ENCODE measurements around the gene UIMC1. TPM values are rescaled to one million over a fixed set of nuclear protein-coding genes. Genes with fewer than 3 reads are reported as not detected.

Gene UIMC1
- total and polyA plus RNA-seq, 2 of the 4 experiments (the other 2 are of a cell fraction) = 19.5 to 27.6 TPM

DNA sequence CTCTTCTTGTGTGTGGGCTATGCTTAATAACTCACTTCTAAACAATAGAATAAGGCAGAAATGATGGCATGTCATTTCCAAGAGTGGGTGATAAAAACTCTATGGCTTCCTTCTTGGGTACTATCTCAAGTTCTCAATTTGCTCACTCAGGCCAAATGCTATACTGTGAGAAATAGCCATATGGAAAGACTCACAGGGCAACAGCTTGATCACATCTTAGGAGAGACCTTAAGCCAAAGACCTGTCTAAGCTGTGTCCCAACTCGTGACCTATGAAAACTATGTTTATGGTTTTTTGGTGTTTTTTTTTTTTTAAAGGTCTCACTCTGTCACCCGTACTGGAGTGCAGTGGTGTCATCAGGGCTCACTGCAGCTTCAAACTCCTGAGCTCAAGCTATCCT lies 2.1 kb upstream of the UIMC1 start:
- H3K4me2 ChIP-seq (ENCODE audit: low read depth, low read length) = no peak overlapping the region; the same call in 1 of the 2 replicates
- no CpG with 5 or more reads among the region's 2 CpGs for WGBS, 2 experiments (ENCODE audit: extremely low coverage in 2 of 2, insufficient read length in 1 of 2)
- H2BK20ac ChIP-seq (ENCODE audit: low read depth, low read length) = no peak overlapping the region
- no peak overlapping the region for H2BK120ac ChIP-seq (ENCODE audit: low read depth, low read length)
- no peaks in the 10 kb centered on the region for H3K27me3 ChIP-seq (ENCODE audit: control insufficient read depth, insufficient read depth, low read length)
- no peak overlapping the region for H4K8ac ChIP-seq (ENCODE audit: low read depth in 2 of 2, low read length in 2 of 2)
- dilution Hi-C loops (cut with HindIII; ENCODE audit: low sequenced_read_pairs, unreplicated experiment) = no loop called here
- H2AK9ac ChIP-seq (replicated peaks; ENCODE audit: low read depth, low read length, poor library complexity) = no peak overlapping the region
- peaks cover 7% of the 10 kb centered on the region for H3K4me1 ChIP-seq (ENCODE audit: control insufficient read depth, insufficient read depth, low read length)
- no peak overlapping the region for H3K4ac ChIP-seq (ENCODE audit: low read depth, low read length)
- in situ Hi-C loops (cut with MboI; ENCODE audit: low sequenced_read_pairs) = no loop called here
- peaks cover 0 to 27% of the 10 kb centered on the region in 2 experiments; a peak in 2 of 4 replicates for H3K79me1 ChIP-seq (ENCODE audit: low read depth in 1 of 2, low read length in 2 of 2)
- H3K9me1 ChIP-seq (ENCODE audit: insufficient read depth, low read length) = peaks cover 2% of the 10 kb centered on the region
- no peak overlapping the region for H3K4me3 ChIP-seq (ENCODE audit: insufficient read depth, low read depth, low read length)
- intact Hi-C loops (cut with micrococcal nuclease) = no loop called here
- no peak overlapping the region for H3K18ac ChIP-seq (ENCODE audit: low read depth, low read length)
- POLR2A ChIA-PET (ENCODE audit: unreplicated experiment) = no interaction called here
- H2AK5ac ChIP-seq (ENCODE audit: low read depth, low read length) = no peak overlapping the region
- H3K56ac ChIP-seq (ENCODE audit: extremely low read depth, insufficient read depth, low read length) = no peak overlapping the region
- H3K9ac ChIP-seq (ENCODE audit: low read depth, low read length) = no peak overlapping the region
- no peak overlapping the region for H4K91ac ChIP-seq (ENCODE audit: insufficient read depth, low read depth, low read length)
- H3K23ac ChIP-seq (ENCODE audit: low read depth, low read length) = no peak overlapping the region
- no peak overlapping the region for H4K5ac ChIP-seq (ENCODE audit: low read depth, low read length)
- no peaks in the 10 kb centered on the region for H3K36me3 ChIP-seq (ENCODE audit: control insufficient read depth, insufficient read depth, low read length)
- no peak overlapping the region for H2BK15ac ChIP-seq (ENCODE audit: low read depth, low read length)
- H2AFZ ChIP-seq (replicated peaks; ENCODE audit: low read length, poor library complexity) = no peak overlapping the region
- ATAC-seq (ENCODE audit: low read depth) (no peak), DNase-seq (no peak)
- H3K27ac ChIP-seq (ENCODE audit: insufficient read depth, low read length) = peak overlapping the region; percentile 18; the same call in 1 of the 2 replicates
- no TSS peak for BruUV-seq (replicated peaks)
- CTCF ChIA-PET = interaction anchor here (1.4 kb wide), 1 partner anchor 12 kb away, joined by 3 read pairs; no protein-coding TSS in a partner anchor
- no peak overlapping the region for H2BK5ac ChIP-seq (ENCODE audit: low read depth, low read length, poor library complexity, severe bottlenecking)
- TF ChIP-seq MXI1 (IDR thresholded peaks at IDR 0.05; ENCODE audit: borderline replicate concordance, low read depth, low read length) = no peak
- TF ChIP-seq, protein P1, sequence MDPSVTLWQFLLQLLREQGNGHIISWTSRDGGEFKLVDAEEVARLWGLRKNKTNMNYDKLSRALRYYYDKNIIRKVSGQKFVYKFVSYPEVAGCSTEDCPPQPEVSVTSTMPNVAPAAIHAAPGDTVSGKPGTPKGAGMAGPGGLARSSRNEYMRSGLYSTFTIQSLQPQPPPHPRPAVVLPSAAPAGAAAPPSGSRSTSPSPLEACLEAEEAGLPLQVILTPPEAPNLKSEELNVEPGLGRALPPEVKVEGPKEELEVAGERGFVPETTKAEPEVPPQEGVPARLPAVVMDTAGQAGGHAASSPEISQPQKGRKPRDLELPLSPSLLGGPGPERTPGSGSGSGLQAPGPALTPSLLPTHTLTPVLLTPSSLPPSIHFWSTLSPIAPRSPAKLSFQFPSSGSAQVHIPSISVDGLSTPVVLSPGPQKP (IDR thresholded peaks at IDR 0.05; ENCODE audit: borderline replicate concordance, low read depth, low read length) = no peak
- no peak for TF ChIP-seq FOS (IDR thresholded peaks at IDR 0.05; ENCODE audit: low read depth, low read length)
- TF ChIP-seq BHLHE40 (IDR thresholded peaks at IDR 0.05; ENCODE audit: low read depth, low read length) = no peak
- TF ChIP-seq, protein P2, sequence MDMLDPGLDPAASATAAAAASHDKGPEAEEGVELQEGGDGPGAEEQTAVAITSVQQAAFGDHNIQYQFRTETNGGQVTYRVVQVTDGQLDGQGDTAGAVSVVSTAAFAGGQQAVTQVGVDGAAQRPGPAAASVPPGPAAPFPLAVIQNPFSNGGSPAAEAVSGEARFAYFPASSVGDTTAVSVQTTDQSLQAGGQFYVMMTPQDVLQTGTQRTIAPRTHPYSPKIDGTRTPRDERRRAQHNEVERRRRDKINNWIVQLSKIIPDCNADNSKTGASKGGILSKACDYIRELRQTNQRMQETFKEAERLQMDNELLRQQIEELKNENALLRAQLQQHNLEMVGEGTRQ (IDR thresholded peaks at IDR 0.05; ENCODE audit: low read depth, low read length) = no peak
- TF ChIP-seq, protein P3, sequence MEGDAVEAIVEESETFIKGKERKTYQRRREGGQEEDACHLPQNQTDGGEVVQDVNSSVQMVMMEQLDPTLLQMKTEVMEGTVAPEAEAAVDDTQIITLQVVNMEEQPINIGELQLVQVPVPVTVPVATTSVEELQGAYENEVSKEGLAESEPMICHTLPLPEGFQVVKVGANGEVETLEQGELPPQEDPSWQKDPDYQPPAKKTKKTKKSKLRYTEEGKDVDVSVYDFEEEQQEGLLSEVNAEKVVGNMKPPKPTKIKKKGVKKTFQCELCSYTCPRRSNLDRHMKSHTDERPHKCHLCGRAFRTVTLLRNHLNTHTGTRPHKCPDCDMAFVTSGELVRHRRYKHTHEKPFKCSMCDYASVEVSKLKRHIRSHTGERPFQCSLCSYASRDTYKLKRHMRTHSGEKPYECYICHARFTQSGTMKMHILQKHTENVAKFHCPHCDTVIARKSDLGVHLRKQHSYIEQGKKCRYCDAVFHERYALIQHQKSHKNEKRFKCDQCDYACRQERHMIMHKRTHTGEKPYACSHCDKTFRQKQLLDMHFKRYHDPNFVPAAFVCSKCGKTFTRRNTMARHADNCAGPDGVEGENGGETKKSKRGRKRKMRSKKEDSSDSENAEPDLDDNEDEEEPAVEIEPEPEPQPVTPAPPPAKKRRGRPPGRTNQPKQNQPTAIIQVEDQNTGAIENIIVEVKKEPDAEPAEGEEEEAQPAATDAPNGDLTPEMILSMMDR (conservative IDR thresholded peaks at IDR 0.05; ENCODE audit: low read depth, low read length) = no peak
- TF ChIP-seq RFX5 (IDR thresholded peaks at IDR 0.05; ENCODE audit: low read depth, low read length) = no peak
- no peak for TF ChIP-seq SMC3 (IDR thresholded peaks at IDR 0.05; ENCODE audit: low read depth, low read length)
- TF ChIP-seq MAZ (IDR thresholded peaks at IDR 0.05; ENCODE audit: borderline replicate concordance, low read depth, low read length) = no peak
- no peak overlapping the region for H3K14ac ChIP-seq (replicated peaks; ENCODE audit: low read depth, low read length)
- H3K9me3 ChIP-seq (ENCODE audit: control insufficient read depth, insufficient read depth, low read length) = no peaks in the 10 kb centered on the region
- peaks cover 28% of the 10 kb centered on the region for H4K20me1 ChIP-seq (ENCODE audit: insufficient read depth, low read length)

All from IMR-90 (cell line).